Activated T-cell treated with anti-CD3 and anti-CD28 coated beads for 48 hours (primary cell): ENCODE measurements around the gene SASH1.
"Not testable (repeated sequence)": the region's sequence is repeated elsewhere in the genome, so short reads cannot be mapped to it uniquely, and the experiment has no call there.

ENCODE experiments used
- DNase-seq: peaks from one replicate; pipeline ENCODE4 v3.0.0-alpha.2; 2020; ENCODE audit warnings: low read depth

The SASH1 gene

DNA sequence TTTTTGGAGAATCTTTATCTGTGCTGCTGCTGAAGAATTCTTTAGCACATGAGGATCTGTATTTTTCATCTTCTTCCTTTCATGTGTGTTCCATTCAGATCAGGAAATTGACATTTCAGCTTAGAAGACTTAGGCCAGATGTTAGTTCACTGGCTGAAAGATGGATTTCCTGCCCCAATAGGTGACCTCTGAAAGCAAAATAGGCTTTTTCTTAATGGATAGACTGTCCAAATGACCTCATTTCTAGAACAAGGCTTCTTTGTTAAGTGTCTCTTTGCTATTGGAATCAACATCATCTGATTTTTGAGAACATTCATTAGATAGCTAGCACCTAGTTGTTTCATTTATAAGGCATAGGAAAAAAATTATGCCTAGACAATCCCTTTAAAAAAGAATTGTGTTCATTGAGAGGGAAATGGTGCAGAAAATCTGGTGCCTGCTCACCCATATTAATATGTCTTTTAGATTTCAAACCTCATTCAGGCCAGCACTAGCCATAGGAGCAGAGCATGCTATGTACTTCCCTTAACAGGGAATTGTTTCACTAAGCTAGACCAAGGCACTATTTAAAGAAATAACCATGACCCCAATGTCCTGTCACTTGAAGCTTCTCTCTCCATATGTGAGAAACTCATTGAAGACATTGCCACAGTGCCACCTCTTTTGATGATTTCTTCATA, 13.6 kb upstream of the SASH1 start:
- no peak for DNase-seq

DNA sequence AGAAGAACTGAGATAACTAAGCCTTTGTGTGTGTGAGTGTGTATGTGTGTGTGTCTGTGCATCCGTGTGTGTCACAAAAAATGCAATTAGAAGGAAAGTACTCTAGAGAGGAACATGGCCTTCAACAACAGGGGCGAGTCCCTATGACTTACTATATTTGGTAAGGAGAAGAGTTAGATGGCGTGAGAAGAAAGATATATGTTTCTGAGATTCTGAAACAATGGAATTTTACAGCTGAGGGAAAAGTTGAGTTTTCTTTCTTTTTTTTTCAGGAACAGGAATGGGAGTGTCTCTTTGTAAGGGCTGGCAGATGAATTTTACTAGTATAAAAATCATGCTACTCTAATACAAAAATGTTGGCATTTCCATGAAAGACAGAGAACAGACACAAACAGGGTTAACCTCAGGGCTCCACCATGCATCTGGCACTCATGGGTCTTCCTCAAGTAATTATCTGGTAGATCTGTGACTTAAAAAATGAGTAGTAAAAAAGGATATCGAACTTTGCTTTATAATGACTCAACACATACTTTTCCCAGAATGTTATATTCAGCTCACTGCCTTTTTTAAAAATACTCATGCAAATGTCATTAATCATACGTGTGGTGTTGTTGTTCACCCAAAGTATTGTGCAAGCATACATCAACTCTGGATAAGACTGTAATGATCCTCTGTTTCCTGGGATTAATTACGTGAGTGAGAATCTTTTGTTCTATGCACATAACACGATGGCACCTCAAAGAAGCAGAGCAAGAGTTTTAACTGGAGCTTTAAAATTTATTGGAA, 12.8 kb upstream of the SASH1 start:
- DNase-seq = no peak

DNA sequence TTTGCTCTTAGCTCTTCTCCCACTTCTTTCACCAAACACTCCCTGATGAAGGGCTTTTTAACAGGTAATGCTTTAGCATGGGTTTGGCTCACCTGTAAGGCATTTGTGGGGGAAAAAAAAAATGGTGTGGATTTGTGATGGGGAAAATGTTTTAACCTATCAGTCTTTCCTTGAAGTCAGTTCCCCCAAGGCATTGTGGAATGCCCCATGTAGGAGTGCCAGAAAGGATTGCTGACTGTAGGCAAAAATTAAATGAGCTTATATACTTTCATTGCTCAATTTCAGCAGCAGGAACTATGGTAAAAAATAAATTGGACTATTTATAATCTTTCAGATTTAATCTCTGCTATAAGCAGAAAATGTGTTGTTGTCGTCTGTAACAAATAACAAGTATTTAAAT, 10.6 kb upstream of the SASH1 start:
- DNase-seq = no peak

DNA sequence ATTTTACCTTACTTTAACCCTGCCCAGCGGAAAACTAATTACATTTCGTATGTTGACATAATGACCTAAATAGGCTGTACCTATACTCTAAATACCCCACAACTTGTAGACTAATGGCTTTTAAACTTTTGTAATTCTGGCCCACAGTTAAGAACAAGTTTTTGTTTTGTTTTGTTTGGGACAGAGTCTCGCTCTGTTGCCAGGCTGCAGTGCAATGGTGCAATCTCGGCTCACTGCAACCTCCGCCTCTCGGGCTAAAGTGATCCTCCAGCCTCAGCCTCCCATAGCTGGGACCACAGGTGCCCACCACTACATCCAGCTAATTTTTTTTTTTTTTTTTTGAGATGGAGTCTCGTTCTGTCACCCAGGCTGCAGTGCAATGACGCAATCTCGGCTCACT, 5.7 kb upstream of the SASH1 start:
- DNase-seq = no peak

DNA sequence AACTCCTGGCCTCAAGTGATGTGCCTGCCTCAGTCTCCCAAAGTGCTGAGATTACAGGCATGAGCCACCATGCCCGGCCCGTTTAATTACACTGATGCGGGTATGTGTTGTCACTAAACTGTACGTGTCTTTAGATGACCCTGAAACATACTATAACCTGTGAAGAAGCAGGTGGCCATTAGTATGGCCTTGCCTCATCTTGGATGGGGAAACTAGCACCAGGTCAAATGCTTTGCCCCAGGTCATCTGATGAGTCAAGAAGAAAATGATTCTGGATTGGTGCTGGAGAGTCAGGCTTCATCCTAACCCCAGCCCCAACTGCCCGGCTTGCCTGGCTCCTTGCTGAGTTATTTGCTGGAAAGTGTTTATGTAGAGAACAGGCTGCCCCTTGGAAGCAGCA, 2.9 kb upstream of the SASH1 start:
- no peak for DNase-seq

DNA sequence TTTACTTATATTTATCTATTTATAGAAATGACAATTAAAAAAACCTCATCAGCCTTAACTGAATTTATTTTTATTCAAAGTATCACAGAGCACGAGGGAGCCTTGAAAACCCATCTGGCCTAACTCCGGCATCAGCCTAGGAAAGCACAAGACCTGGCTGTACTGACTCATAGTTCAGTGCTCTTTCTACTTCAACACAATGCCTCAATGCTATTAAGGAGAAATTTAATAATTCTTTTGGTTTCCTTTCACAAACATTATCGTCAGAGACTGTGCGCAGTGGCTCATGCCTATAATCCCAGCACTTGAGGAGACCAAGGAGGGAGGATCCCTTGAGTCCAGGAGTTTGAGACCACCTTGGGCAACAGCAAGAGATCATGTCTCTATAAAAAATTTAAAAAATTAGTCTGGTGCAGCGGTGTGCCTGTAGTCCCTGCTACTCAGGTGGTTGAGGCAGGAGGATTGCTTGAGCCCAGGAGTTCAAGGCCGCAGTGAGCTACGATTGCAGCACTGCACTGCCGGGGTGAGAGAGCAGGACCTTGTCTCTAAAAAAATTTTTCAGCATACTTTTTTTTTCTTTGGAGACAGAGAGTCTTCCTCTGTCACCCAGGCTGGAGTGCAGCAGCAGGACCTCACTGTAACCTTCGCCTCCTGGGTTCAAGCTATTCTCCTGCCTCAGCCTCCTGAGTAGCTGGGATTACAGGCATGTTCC, 1.9 kb upstream of the SASH1 start:
- no peak for DNase-seq

DNA sequence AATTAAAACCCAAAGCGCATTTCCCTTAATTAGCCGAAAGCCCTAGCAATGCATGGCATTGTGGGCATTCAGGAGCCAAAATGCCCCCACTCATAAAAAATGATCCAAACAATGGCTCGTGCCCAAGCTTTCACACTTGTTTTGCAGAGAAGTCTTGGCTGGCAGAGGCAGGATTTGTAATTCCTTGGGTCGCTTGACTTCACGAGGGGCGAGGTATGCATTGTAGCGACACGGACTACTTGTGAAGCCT, 613 bp upstream of the SASH1 start:
- no peak for DNase-seq

DNA sequence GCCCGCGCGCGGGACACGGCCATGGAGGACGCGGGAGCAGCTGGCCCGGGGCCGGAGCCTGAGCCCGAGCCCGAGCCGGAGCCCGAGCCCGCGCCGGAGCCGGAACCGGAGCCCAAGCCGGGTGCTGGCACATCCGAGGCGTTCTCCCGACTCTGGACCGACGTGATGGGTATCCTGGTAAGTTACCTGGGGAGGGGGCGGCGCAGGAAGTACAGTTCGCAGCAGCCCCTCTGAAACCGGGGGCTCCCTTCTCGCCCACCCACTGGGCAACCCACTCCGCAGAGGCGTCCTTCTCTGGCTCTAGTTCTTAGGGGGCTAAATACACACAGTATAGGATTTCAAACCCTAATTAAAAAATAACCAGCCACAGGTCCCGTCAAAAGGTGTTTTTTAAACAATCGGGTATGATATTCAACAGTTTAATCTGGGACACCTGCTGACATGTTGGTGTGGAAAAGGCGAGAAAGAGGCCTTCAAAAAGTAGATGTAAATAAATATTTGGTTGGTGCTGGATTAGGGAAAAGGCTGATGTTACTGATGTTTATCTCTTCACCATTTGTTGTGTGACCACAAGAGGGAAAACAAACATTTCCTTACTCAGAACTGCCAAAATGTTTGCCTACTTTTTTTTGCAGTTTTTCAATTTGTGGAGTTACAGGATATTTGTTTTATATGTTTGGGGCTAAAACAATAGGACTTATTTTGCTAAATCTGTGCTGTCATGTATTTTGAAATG, 577 bp downstream of the SASH1 start:
- no peak for DNase-seq

DNA sequence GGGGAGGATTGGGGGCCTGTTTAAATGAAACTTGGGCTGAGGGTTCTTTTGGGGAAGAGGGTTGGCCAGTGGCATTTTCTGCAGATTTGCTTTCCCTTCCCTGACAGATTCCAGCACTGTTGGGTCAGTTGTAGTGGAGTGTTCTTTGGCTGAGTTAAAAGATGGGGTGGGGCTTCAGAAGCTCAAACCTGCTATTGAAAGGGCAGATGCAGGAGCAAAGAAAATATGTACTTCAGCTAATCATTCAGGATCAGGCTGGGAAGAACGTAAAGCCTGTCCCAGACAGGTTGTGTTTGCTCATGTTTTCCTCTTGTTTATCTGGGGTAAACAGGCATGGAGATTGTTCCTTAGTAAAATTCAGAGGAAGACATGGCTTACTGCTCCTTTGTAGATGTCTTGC, 2.5 kb downstream of the SASH1 start:
- no peak for DNase-seq

DNA sequence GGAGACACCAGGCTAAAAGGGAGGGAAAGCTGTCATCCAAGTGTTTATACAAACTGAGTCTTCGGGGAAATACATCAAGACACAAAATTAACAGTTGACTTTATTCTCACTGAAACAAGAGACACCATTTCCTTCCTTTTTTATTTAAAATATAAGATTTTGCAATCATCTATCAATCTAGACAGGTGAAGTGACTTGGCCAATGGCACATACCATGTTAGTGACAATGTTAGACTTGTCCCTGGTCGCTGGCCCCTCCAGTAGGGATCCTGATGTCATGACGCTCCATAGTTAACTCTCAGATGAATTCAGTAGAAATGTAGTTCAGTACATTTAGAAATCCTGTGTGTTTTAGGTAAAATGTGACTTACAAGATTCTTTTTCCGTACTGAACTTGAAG, 2.9 kb downstream of the SASH1 start:
- no peak for DNase-seq

DNA sequence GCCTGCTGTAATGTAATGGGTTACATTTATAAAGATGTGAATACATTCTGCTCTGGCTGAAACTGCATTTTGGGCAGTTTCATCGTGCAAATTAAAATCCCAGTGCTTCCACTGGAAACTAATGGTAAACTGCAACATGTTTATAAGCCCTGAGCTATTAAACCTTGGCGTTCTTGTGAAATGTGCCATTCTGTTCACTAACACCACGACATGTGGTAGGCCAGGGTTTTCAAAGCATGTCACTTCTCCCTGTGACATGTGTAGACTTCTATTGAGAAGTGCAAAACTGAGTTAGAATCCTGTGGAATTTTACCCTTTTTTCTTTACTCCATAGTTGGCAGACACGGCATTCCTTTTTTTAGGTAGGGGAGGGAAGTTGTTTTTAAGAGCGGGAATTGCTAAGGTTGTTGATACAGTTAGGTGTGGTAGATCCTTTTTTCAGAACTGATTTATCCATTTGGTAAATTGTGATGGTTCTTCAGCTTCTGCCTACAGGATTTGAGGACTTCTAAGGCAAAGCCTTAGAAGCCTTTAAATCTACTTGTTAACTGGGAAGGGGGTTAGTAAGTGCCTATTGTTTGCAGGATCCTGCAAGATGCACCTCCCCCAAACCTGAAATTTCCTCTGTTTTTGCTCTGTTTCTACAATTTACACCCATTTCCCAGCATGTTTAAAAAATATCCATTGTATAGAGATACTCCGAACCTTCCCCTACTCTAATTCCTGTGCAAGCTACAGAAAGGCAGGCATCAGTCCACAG, 4.2 kb downstream of the SASH1 start:
- no peak for DNase-seq

DNA sequence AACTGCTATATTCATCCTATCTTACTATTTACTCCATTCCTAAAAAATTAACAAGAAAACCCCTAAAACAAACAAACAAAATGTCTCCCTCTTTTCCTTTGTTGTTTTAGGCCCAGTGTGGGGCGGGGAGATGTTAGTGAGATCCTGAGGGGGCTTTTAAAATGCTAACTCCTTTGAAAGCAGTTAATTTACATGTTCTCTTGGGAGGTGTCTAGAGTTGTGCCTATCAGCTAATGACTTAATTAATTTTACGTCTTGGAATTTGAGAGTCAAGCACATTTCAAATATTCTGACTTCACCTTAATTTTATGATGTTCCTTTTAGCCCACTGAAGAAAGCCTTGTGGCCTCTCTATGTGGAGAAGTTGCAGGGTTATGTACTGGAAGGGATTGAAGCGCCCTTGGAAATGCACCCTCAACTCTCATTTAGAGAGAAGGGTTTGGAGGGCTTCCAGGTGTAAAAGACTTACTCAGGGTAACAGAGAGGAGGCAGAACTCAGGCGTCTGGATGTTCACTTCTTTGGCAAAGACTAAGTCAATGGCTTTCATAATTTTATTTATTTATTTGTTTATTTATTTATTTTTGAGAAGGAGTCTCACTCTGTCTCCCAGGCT, 4.9 kb downstream of the SASH1 start:
- no peak for DNase-seq

DNA sequence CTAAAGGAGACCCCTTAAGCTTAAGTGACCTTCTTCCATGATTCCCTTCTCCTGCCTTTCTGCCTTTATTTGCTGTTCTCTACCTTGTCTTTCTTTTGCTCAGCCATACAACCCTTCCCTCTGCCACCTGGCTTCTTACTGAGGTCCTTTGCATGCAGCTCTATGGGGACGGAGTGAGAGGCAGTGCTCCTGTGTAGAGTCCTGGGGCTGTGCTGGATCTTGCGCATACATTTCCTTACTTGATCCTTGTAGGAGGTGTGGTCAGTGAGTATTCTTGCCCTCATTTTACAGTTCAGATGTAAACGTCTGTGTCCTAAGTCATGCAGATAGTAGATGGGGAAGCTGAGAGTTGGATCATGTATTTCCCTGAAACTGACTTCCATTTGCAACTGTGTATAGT, 5.7 kb downstream of the SASH1 start:
- no peak for DNase-seq

DNA sequence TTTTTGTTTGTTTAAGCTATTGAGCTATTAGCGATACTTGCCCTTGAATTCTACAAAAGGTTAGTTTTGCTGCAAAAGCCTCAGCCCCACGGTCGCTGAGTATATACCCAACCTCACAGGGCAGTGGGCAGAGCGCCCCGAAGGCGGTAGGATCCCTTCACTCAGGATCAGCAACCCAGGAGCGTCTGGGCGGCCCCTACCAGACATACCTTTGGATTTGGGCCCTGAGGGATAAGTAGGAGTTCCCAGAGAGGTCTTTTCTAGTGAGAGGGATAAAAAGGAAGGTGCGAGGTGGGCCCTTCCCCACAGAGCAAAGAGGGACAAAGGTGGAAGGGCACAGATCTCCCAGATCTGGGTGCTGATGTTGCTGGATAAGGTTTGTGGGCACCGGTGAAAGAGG, 6.1 kb downstream of the SASH1 start:
- DNase-seq = no peak

DNA sequence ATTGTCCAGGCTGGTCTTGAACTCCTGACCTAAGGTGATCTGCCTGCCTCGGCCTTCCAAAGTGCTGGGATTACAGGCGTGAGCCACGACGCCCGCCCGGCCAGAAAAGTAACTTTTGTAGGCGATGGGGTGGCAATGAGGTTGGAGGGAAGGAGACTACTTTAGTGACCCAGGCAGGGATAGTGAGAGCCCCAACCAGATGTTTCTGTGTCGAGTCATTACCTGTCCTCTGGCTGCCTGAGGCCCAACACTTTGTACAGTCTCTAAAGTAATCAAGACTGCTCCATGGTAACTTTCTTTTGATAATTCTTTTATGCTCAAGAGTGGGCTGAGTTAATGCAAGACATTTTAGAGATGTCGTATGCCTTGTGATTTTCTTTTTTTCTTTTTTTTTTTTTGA, 6.8 kb downstream of the SASH1 start:
- DNase-seq = no peak

DNA sequence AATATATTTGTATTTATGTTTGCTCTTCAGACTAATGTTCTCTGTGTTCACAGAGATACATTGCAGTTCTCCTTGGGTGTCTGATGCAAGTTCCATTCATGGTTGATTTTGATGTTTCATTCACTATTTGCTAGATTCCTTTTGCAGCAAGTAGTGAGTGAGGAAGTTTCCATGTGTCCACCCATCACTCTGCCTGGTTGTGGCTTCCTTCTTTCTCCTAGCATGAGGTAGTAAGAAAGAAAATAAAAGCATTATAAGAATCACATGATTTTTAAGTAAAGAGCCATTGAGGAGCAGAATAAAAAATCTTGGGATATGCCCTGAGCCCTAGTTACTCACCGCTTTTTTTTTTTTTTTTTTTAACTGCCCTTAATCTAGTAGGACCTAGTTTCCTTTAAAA, 8.7 kb downstream of the SASH1 start:
- DNase-seq = no peak

DNA sequence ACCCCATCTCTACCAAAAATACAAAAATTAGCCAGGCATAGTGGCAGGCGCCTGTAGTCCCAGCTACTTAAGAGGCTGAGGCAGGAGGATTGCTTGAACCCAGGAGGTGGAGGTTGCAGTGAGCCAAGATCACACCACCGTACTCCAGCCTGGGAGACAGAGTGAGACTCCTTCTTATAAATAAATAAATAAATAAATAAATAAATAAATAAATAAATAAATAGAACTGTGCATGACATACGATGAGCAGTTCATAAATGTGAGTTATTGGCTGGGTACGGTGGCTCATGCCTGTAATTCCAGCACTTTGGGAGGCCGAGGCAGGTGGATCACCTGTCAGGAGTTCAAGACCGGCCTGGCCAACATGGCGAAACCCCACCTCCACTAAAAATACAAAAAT, 9.8 kb downstream of the SASH1 start:
- DNase-seq = not testable (repeated sequence)

DNA sequence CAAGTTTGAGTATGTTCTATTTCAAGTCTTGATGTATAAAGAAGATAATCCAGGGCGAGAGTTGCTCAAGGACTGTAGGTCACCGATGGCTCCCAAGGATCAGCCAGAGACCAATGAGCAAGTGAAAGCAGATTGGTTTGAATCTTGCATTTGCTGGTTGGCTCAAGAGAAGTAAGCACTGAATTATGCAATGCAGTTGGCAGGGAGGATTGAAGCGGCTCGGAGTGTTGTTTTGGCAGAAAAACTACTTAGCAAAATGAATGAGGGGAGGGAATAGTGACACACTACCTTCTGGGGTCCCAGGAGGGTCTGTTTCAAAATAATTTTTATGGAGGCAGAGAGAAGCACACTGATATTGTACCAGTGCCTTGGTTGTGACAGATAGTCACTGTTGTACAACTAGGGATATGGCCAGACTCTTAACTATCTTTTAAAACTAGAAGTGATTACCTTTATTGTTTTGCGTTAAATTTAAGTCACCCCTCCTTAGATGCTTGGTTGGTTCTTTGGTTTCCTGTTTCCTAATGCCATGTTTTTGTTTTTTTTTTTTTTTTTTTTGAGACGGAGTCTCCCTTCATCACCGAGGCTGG, 15.7 kb downstream of the SASH1 start:
- no peak for DNase-seq

DNA sequence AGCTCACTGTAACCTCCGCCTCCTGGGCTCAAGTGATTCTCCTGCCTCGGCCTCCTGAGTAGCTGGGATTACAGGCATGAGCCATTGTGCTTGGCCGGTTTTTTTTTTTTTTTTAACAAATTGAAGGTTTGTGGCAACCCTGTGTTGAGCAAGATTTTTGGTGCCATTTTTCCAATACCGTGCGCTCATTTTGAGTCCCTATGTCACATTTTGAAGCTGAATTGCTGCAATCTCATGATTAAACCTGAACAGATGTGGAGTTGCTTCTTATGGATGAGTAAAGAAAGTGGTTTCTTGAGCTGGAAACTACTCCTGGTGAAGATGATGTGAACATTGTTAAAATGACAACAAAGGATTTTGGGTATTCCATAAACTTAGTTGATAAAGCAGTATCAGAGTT, 16.6 kb downstream of the SASH1 start:
- DNase-seq = no peak

DNA sequence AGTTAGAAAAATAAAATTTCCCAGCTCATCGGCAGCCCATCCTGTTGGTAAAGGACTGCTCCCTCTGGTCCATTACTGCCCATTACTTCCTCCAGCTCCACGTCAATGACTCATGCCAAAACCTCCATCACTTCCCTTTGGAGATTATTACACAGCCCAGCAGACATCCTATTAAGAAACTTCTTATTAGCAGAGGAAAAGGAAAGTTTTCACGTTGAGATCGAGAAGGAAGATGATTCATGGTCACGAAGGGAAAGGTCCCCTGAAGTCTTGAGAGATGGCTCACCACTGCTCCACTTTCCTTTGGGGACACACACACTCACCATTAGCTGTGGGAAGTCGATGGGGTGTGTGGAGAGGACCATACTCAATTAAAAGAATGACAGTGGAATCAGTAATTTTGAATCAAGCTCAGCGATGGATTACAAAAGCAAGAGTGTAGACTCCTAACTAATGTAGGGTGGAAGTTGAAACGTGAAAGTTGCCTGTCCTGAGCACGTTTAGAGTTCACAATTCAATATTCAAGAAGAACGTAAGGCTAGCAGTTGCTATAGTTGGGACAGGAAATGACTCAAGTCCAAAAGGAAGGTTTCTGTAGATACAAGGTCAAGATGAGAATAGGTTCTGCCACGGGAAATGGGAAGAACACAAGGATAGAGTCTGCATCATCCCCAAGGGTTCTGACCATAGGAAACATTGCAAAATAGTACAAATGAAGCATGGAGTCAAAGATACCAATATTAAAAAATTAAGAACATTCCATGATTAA, 21.6 kb downstream of the SASH1 start:
- DNase-seq = no peak

DNA sequence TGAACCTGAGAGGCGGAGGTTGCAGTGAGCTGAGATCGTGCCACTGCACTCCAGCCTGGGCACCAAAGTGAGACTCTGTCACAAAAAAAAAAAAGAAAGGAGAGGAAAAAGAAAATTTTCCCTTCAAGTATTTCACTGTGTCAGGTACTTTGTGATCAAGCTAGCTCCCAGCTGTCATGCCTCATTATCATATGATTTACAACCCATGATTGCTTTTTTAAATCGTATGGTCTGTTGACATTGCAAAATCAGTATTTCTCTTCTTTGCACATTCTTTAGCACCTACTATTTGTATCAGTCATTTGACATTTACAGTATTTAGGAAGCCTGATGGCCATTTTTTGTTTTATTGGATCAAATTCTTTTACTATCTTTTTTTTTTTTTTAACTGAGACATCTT, 22.4 kb downstream of the SASH1 start:
- DNase-seq = no peak
